ENCODE results near the gene DYNLT1. TPM values are rescaled to one million over a fixed set of nuclear protein-coding genes. Genes with fewer than 3 reads are reported as not detected.

DYNLT1 gene
- total RNA-seq, 4 donors from 2014 or later: 83.9 to 125 (median 113) TPM

DNA sequence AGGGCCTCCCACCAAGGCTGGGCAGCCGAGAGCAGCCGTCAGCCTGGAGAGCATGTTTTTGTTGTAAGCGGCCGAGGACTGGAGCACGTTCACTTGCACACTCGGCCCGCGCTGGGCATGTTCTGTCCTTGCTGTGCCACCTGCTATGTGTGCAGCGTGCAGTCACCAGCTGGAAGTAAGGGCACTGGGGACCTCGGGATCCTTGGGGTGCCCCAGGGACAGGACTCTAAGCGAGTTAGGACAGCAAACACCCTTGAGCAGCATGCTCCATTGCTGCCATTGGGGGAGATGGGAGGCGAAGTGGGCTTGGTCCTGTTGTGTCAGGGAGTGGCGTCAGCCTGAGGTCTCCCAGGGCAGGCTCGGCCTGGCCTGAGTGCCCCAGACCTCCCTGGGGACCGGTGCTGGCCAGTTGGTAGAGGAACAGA lies 18.6 kb downstream of the DYNLT1 start:
- WGBS, 2 donors (ENCODE audit: low coverage in 1 of 2): 88 to 100% methylated on average over 2 to 7 of the region's 15 CpGs
- peaks cover 0 to 86% of the 10 kb centered on the region in 2 donors for H3K36me3 ChIP-seq

DNA sequence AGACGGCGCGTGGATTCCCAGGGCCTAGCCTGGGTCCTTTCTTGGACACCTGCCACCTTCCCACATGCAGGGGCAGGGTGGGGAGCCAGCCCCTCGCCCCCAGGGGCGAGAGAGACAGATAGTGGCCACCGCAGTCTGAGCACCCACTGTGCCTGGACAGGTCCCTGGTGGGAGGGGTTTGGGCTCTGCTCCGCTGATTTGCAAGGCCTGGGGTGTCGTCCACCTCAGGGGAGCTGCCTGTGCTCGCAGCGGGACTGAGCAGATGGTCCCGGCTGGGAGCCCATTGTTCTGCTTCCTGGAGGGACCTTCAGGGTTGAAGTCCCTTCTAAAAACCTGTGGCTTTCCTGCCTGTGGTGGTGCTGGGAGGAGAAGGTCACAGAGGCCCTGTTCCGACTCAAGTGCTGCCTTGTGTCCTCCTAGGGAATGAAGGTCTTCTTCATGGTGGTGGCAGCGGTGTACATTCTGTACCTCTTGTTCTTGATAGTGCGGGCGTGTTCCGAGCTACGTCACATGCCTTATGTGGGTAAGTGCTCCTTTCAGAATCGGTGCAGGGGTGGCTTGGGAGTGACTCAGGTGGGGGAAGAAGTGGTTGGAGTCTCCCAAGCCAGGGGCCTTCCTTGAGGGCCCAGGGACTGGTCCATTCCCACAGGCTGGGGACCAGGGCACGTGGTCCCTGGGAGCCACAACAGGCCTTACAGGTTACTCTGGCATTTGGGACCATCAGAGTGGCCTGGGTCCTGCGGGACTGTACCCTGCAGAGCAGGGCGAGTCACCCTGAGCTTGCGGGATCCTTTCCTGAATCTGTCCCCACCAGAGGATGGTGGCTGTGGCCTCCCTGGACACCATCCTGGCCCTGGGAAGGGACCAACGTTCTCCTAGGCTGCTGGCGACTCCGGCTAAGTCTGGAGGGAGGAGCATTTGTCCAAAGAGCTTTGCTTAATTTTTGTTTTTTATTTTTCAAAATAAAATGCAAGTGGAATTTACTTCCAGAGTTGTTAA lies 19.6 kb downstream of the DYNLT1 start:
- Histone ChIP-seq H3K27me3 (no peaks in the 10 kb centered on the region), H3K4me3 (no peak overlapping the region), H3K9me3 (no peaks in the 10 kb centered on the region), H3K36me3 (peaks cover 0 to 92% of the 10 kb centered on the region in 2 donors), H3K4me1 (no peaks in the 10 kb centered on the region), H3K27ac (no peak overlapping the region)
- no peak for ATAC-seq
- 91 to 95% methylated on average over 5 to 12 of the region's 25 CpGs for WGBS, 2 donors (ENCODE audit: low coverage in 1 of 2)
- TF ChIP-seq, protein P1, sequence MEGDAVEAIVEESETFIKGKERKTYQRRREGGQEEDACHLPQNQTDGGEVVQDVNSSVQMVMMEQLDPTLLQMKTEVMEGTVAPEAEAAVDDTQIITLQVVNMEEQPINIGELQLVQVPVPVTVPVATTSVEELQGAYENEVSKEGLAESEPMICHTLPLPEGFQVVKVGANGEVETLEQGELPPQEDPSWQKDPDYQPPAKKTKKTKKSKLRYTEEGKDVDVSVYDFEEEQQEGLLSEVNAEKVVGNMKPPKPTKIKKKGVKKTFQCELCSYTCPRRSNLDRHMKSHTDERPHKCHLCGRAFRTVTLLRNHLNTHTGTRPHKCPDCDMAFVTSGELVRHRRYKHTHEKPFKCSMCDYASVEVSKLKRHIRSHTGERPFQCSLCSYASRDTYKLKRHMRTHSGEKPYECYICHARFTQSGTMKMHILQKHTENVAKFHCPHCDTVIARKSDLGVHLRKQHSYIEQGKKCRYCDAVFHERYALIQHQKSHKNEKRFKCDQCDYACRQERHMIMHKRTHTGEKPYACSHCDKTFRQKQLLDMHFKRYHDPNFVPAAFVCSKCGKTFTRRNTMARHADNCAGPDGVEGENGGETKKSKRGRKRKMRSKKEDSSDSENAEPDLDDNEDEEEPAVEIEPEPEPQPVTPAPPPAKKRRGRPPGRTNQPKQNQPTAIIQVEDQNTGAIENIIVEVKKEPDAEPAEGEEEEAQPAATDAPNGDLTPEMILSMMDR (IDR thresholded peaks at IDR 0.05): no peak
- no peak for TF ChIP-seq POLR2A (IDR thresholded peaks at IDR 0.05)
- TF ChIP-seq POLR2AphosphoS5 (IDR thresholded peaks at IDR 0.05): no peak
- no peak for TF ChIP-seq EP300 (IDR thresholded peaks at IDR 0.05)

More for the DNA sequence above, 18.6 kb downstream of the DYNLT1 start:
- Histone ChIP-seq H3K4me1 (peaks cover 0 to 4% (median 3%) of the 10 kb centered on the region in 3 donors), H3K27me3 (no peaks in the 10 kb centered on the region), H3K9me3 (no peaks in the 10 kb centered on the region), H3K4me3 (no peak overlapping the region), H3K27ac (no peak overlapping the region)
- no peak for ATAC-seq
- TF ChIP-seq EP300 (IDR thresholded peaks at IDR 0.05): no peak

DNA sequence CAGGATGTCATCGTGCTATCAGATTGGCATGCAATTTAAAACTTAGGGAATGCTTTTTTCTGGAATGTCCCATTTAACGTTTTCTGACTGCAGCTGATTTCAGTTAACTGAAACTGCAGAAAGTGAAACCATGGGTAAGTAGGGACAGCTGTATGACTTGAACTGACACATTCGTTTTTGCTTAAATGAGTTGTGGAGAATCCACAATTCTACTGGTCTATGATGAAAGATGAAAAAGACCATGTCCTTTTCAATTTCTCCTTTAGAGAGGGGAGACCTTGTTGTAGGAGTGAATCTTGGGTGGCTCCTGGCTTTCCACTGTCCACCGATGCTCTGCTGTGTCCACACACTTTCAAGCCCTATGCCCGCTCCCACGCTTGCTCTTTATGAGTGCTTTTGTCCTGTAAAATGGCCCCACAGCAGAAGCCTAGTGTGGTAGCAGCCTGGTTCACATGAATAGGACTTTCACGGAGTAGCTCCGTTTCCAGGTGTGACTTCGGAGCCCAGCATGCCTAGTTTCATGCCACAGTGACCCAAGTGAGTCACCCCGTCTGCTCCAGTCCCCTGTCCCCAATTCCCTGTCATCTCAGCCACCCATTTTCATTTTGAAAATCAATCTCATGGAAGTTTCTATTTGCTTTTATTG lies 21.9 kb downstream of the DYNLT1 start:
- WGBS, 2 donors (ENCODE audit: low coverage in 1 of 2): 82 to 100% methylated on average over 1 to 10 of the region's 10 CpGs
- Histone ChIP-seq H3K9me3 (no peaks in the 10 kb centered on the region), H3K4me3 (no peak overlapping the region), H3K27me3 (no peaks in the 10 kb centered on the region), H3K27ac (no peak overlapping the region), H3K4me1 (no peaks in the 10 kb centered on the region), H3K36me3 (peaks cover 0 to 73% of the 10 kb centered on the region in 2 donors)
- TF ChIP-seq POLR2A (IDR thresholded peaks at IDR 0.05): no peak
- no peak for ATAC-seq

DNA sequence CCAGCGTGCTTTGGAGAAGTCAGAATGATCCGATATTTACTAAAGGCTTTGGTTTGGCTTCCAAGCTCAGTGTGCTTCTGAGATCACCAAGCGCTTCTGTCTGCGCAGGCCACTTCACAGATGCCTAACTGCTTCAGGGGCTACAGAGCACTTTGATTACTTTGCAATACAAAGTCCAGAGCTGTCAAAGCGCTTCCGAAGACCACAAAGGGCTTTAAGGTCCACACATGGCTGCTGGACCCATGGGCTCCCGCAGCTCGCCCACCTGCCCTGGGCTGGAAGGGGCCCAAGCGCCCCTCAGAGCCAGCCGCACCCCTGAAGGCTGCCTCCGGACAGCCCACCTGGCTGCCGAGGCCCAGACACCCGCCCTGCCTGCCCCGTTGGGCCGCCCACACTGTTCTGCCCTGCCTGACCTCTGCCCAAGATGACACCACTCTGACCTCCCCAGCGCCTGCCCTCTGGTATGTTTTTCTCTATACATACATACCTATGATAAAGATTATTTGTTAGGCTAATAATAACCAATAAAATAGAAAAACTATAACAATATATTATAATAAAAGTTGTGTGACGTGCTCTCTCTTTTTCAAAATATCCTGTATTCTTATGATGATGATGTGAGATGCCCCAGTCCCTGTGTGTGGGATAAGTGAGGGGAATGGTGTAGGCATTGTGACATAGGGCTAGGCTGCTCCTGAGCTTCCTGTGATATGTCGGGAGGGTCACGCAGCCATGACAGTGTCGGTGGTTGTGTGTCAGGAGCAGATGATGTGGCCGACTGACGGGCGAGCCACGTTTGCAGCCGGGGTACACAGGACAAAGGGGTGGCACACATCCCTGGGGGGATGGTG lies 22.6 kb downstream of the DYNLT1 start:
- Histone ChIP-seq H3K27ac (no peak overlapping the region), H3K36me3 (peaks cover 0 to 66% of the 10 kb centered on the region in 2 donors), H3K27me3 (no peaks in the 10 kb centered on the region), H3K4me1 (no peaks in the 10 kb centered on the region), H3K9me3 (no peaks in the 10 kb centered on the region), H3K4me3 (no peak overlapping the region)
- no peak for TF ChIP-seq EP300 (IDR thresholded peaks at IDR 0.05)
- TF ChIP-seq POLR2AphosphoS5 (IDR thresholded peaks at IDR 0.05): no peak
- TF ChIP-seq, protein P1 (IDR thresholded peaks at IDR 0.05): no peak
- no peak for TF ChIP-seq POLR2A (IDR thresholded peaks at IDR 0.05)
- WGBS, 2 donors (ENCODE audit: low coverage in 1 of 2): 87 to 90% methylated on average over 3 to 5 of the region's 25 CpGs
- ATAC-seq: no peak

DNA sequence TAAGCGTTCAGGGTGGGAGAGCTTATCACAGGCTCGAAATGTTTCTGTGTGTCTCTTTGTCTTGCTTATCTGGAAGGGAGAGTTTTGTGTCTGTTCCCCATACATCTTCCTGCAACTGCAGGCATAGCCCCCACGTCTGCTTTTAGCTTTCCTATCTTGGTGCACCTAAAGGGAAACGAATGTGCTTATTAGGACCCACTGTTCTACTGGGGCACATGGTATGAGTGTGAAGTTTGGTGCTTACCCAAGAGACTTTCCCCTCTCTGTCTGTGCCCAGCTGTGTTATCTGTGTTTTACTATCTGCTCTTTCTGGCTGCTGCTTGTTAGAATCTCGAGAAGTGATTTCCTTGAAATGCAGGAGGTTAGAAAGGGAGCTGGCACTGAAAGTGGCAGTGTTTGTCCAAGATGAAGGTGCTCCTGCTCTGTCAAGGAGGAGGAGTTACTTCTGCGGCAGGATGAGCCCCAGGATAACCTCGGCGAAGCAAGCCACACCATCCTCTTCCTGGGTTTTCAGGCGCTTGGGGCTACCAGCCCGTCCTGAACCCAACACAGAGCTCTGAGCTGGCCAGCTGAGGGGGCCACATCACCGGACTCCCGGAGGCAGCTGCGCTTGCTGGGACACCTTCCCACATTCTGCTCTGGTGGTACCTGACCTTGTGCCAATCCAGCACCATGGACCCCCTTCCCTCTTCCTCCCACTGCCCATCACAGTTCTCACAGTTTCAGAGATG lies 23.4 kb downstream of the DYNLT1 start:
- TF ChIP-seq, protein P1 (IDR thresholded peaks at IDR 0.05): no peak
- TF ChIP-seq POLR2AphosphoS5 (IDR thresholded peaks at IDR 0.05) (no peak), EP300 (IDR thresholded peaks at IDR 0.05) (no peak), POLR2A (IDR thresholded peaks at IDR 0.05) (no peak)
- peaks cover 0 to 58% of the 10 kb centered on the region in 2 donors for H3K36me3 ChIP-seq

More for the DNA sequence above, 23.4 kb downstream of the DYNLT1 start:
- no peak overlapping the region for H3K4me3 ChIP-seq
- 78 to 94% methylated on average over 2 to 4 of the region's 13 CpGs for WGBS, 2 donors (ENCODE audit: low coverage in 1 of 2)
- no peak for ATAC-seq
- H3K9me3 ChIP-seq: no peaks in the 10 kb centered on the region
- H3K4me1 ChIP-seq: no peaks in the 10 kb centered on the region
- H3K27ac ChIP-seq: no peak overlapping the region
- H3K27me3 ChIP-seq: no peaks in the 10 kb centered on the region

All from gastroesophageal sphincter (tissue), 4 donors.